ENCODE data around the gene SCAF1.

Gene SCAF1

GRCh38 chr19:49658566-49659442, 16.8 kb downstream of the SCAF1 start:
- DNase-seq (no peak), ATAC-seq (replicated peaks) (no peak)
- H3K4me1 Mint-ChIP-seq (ENCODE audit: low read depth in 2 of 2): peaks cover 12 to 21% of the 10 kb centered on the region in 2 donors
- H3K9me3 Mint-ChIP-seq: no peaks in the 10 kb centered on the region
- H3K27me3 Mint-ChIP-seq: no peaks in the 10 kb centered on the region
- no peak overlapping the region for H3K4me3 Mint-ChIP-seq
- peak overlapping the region in 1 of 2 donors; percentile 80 for H3K27ac Mint-ChIP-seq
- peaks cover 71% of the 10 kb centered on the region for H3K36me3 Mint-ChIP-seq (ENCODE audit: insufficient read depth)

- peaks cover 74% of the 10 kb centered on the region for H3K36me3 Mint-ChIP-seq (ENCODE audit: insufficient read depth)
- H3K4me1 Mint-ChIP-seq (ENCODE audit: low read depth in 2 of 2): peaks cover 25 to 34% of the 10 kb centered on the region in 2 donors
- H3K9me3 Mint-ChIP-seq: no peaks in the 10 kb centered on the region
- no peak overlapping the region for H3K4me3 Mint-ChIP-seq
- H3K27ac Mint-ChIP-seq: peak overlapping the region; percentile 28 to 80
- ATAC-seq (replicated peaks): no peak
- no peaks in the 10 kb centered on the region for H3K27me3 Mint-ChIP-seq
- DNase-seq: no peak
Observed at GRCh38 chr19:49660338-49660961, 18.4 kb downstream of the SCAF1 start.

GRCh38 chr19:49662011-49662410, 20.0 kb downstream of the SCAF1 start:
- Mint-ChIP-seq H3K4me1 (ENCODE audit: low read depth in 2 of 2) (peaks cover 40 to 41% of the 10 kb centered on the region in 2 donors), H3K36me3 (ENCODE audit: insufficient read depth) (peaks cover 71% of the 10 kb centered on the region), H3K9me3 (no peaks in the 10 kb centered on the region), H3K4me3 (peak overlapping the region in 1 of 2 donors; percentile 98), H3K27ac (peak overlapping the region; percentile 94 to 97), H3K27me3 (no peaks in the 10 kb centered on the region)
- DNase-seq (no peak), ATAC-seq (replicated peaks) (no peak)

GRCh38 chr19:49663224-49663623, 21.2 kb downstream of the SCAF1 start:
- Mint-ChIP-seq H3K9me3 (no peaks in the 10 kb centered on the region), H3K4me1 (ENCODE audit: low read depth in 2 of 2) (peaks cover 39 to 45% of the 10 kb centered on the region in 2 donors), H3K27me3 (no peaks in the 10 kb centered on the region), H3K4me3 (peak overlapping the region; percentile 98 to 100), H3K27ac (peak overlapping the region; percentile 94 to 97), H3K36me3 (ENCODE audit: insufficient read depth) (peaks cover 64% of the 10 kb centered on the region)
- DNase-seq (no peak), ATAC-seq (replicated peaks) (no peak)

GRCh38 chr19:49664171-49665035, 22.4 kb downstream of the SCAF1 start:
- Mint-ChIP-seq H3K27ac (peak overlapping the region; percentile 94 to 97), H3K36me3 (ENCODE audit: insufficient read depth) (peaks cover 58% of the 10 kb centered on the region), H3K9me3 (no peaks in the 10 kb centered on the region), H3K27me3 (no peaks in the 10 kb centered on the region), H3K4me3 (peak overlapping the region; percentile 98 to 100), H3K4me1 (ENCODE audit: low read depth in 2 of 2) (peaks cover 39 to 42% of the 10 kb centered on the region in 2 donors)
- DNase-seq (peak; percentile 80 to 86 (median 82)), ATAC-seq (replicated peaks) (peak; percentile 66)

GRCh38 chr19:49665036-49665350, 23.0 kb downstream of the SCAF1 start:
- Mint-ChIP-seq H3K27me3 (no peaks in the 10 kb centered on the region), H3K36me3 (ENCODE audit: insufficient read depth) (peaks cover 52% of the 10 kb centered on the region), H3K27ac (peak overlapping the region; percentile 94 to 97), H3K4me1 (ENCODE audit: low read depth in 2 of 2) (peaks cover 39 to 42% of the 10 kb centered on the region in 2 donors), H3K9me3 (no peaks in the 10 kb centered on the region), H3K4me3 (peak overlapping the region; percentile 98 to 100)
- ATAC-seq (replicated peaks) (no peak), DNase-seq (peak in 1 of 3 experiments; percentile 38)

GRCh38 chr19:49665351-49666119, 23.5 kb downstream of the SCAF1 start, which contains the start of the genes BCL2L12 and IRF3:
Gene BCL2L12 (plus strand): TSS chr19:49665933. CDS start chr19:49666693, 760 bp downstream.
Gene IRF3 (minus strand): TSS chr19:49665857. CDS start chr19:49664838, 1,019 bp downstream.
- DNase-seq: peak; percentile 100
- peaks cover 47% of the 10 kb centered on the region for H3K36me3 Mint-ChIP-seq (ENCODE audit: insufficient read depth)
- peak within 1 kb of the TSS; percentile 98 to 100 for H3K4me3 Mint-ChIP-seq
- H3K9me3 Mint-ChIP-seq: no peaks in the 10 kb centered on the region
- ATAC-seq (replicated peaks): peak; percentile 82
- peaks cover 38 to 39% of the 10 kb centered on the region in 2 donors for H3K4me1 Mint-ChIP-seq (ENCODE audit: low read depth in 2 of 2)
- peak within 1 kb of the TSS; percentile 94 to 97 for H3K27ac Mint-ChIP-seq
- H3K27me3 Mint-ChIP-seq: no peaks in the 10 kb centered on the region

- peaks cover 38 to 39% of the 10 kb centered on the region in 2 donors for H3K4me1 Mint-ChIP-seq (ENCODE audit: low read depth in 2 of 2)
- ATAC-seq (replicated peaks) (peak; percentile 4), DNase-seq (no peak)
- peak overlapping the region; percentile 94 to 97 for H3K27ac Mint-ChIP-seq
- H3K9me3 Mint-ChIP-seq: no peaks in the 10 kb centered on the region
- no peaks in the 10 kb centered on the region for H3K27me3 Mint-ChIP-seq
- peak overlapping the region; percentile 98 to 100 for H3K4me3 Mint-ChIP-seq
- peaks cover 47% of the 10 kb centered on the region for H3K36me3 Mint-ChIP-seq (ENCODE audit: insufficient read depth)
Observed at GRCh38 chr19:49666120-49666444, 24.1 kb downstream of the SCAF1 start.

GRCh38 chr19:49667473-49667872, 25.5 kb downstream of the SCAF1 start:
- H3K4me1 Mint-ChIP-seq (ENCODE audit: low read depth in 2 of 2): peaks cover 41 to 44% of the 10 kb centered on the region in 2 donors
- peaks cover 43% of the 10 kb centered on the region for H3K36me3 Mint-ChIP-seq (ENCODE audit: insufficient read depth)
- no peak overlapping the region for H3K27ac Mint-ChIP-seq
- no peak for ATAC-seq (replicated peaks)
- peak overlapping the region; percentile 98 to 100 for H3K4me3 Mint-ChIP-seq
- no peaks in the 10 kb centered on the region for H3K27me3 Mint-ChIP-seq
- no peaks in the 10 kb centered on the region for H3K9me3 Mint-ChIP-seq
- no peak for DNase-seq

GRCh38 chr19:49669516-49669915, 27.5 kb downstream of the SCAF1 start:
- DNase-seq (no peak), ATAC-seq (replicated peaks) (no peak)
- Mint-ChIP-seq H3K27me3 (no peaks in the 10 kb centered on the region), H3K4me1 (ENCODE audit: low read depth in 2 of 2) (peaks cover 26 to 35% of the 10 kb centered on the region in 2 donors), H3K9me3 (no peaks in the 10 kb centered on the region), H3K27ac (no peak overlapping the region), H3K4me3 (no peak overlapping the region), H3K36me3 (ENCODE audit: insufficient read depth) (peaks cover 22% of the 10 kb centered on the region)

GRCh38 chr19:49672131-49672919, 30.3 kb downstream of the SCAF1 start:
- no peak overlapping the region for H3K4me3 Mint-ChIP-seq
- no peak for ATAC-seq (replicated peaks)
- peak overlapping the region in 1 of 2 donors; percentile 81 for H3K27ac Mint-ChIP-seq

More at GRCh38 chr19:49672131-49672919, 30.3 kb downstream of the SCAF1 start:
- Mint-ChIP-seq H3K9me3 (no peaks in the 10 kb centered on the region), H3K27me3 (no peaks in the 10 kb centered on the region), H3K36me3 (ENCODE audit: insufficient read depth) (peaks cover 17% of the 10 kb centered on the region), H3K4me1 (ENCODE audit: low read depth in 2 of 2) (peaks cover 14 to 22% of the 10 kb centered on the region in 2 donors)
- DNase-seq: peak; percentile 73 to 75 (median 74)

All from effector memory CD8-positive, alpha-beta T cell (primary cell).